Measurements from ENCODE around the gene ATP11A. TPM values are rescaled to one million over a fixed set of nuclear protein-coding genes. Genes with fewer than 3 reads are reported as not detected.

Gene ATP11A
- total RNA-seq, 1 donor from 2014 or later, result 281 TPM

GRCh38 chr13:112835796-112836195 is 146.0 kb downstream of the ATP11A start:
- no peak for ATAC-seq
- no peak for TF ChIP-seq CTCF (IDR thresholded peaks at IDR 0.05)
- no peaks in the 10 kb centered on the region for H3K9me3 ChIP-seq
- no peaks in the 10 kb centered on the region for H3K4me1 ChIP-seq
- H3K27me3 ChIP-seq (ENCODE audit: low read depth), result no peaks in the 10 kb centered on the region
- H3K4me3 ChIP-seq, result no peak overlapping the region
- intact Hi-C loops (cut with DNase I), result no loop called here
- H3K36me3 ChIP-seq, result peaks cover 91% of the 10 kb centered on the region
- H3K27ac ChIP-seq, result no peak overlapping the region
- DNase-seq, result no peak

GRCh38 chr13:112836940-112837339 is 147.1 kb downstream of the ATP11A start:
- ATAC-seq (peak in 1 of 2 donors; percentile 5), DNase-seq (no peak)
- H3K9me3 ChIP-seq, result no peaks in the 10 kb centered on the region
- no peaks in the 10 kb centered on the region for H3K27me3 ChIP-seq (ENCODE audit: low read depth)
- H3K4me1 ChIP-seq, result no peaks in the 10 kb centered on the region
- TF ChIP-seq CTCF (IDR thresholded peaks at IDR 0.05), result no peak
- H3K36me3 ChIP-seq, result peaks cover 87% of the 10 kb centered on the region
- no peak overlapping the region for H3K4me3 ChIP-seq
- intact Hi-C loops (cut with DNase I), result no loop called here
- no peak overlapping the region for H3K27ac ChIP-seq

- intact Hi-C loops (cut with DNase I), result no loop called here
- ATAC-seq (no peak), DNase-seq (no peak)
- Histone ChIP-seq H3K9me3 (no peaks in the 10 kb centered on the region), H3K36me3 (peaks cover 87% of the 10 kb centered on the region), H3K27me3 (ENCODE audit: low read depth) (no peaks in the 10 kb centered on the region), H3K4me1 (no peaks in the 10 kb centered on the region), H3K27ac (no peak overlapping the region), H3K4me3 (no peak overlapping the region)
- TF ChIP-seq CTCF (IDR thresholded peaks at IDR 0.05), result no peak
Measured at GRCh38 chr13:112837371-112838037, 147.7 kb downstream of the ATP11A start.

- H3K27me3 ChIP-seq (ENCODE audit: low read depth), result no peaks in the 10 kb centered on the region
- ATAC-seq, result no peak
- H3K27ac ChIP-seq, result no peak overlapping the region
- no peaks in the 10 kb centered on the region for H3K9me3 ChIP-seq
- no peak for TF ChIP-seq CTCF (IDR thresholded peaks at IDR 0.05)
- H3K36me3 ChIP-seq, result peaks cover 85% of the 10 kb centered on the region
- no peak for DNase-seq
- intact Hi-C loops (cut with DNase I), result no loop called here
- H3K4me3 ChIP-seq, result no peak overlapping the region
- no peaks in the 10 kb centered on the region for H3K4me1 ChIP-seq
Measured at GRCh38 chr13:112838038-112838841, 148.4 kb downstream of the ATP11A start.

- intact Hi-C loops (cut with DNase I), result no loop called here
- no peaks in the 10 kb centered on the region for H3K4me1 ChIP-seq
- no peak overlapping the region for H3K27ac ChIP-seq
- H3K27me3 ChIP-seq (ENCODE audit: low read depth), result no peaks in the 10 kb centered on the region
- no peak for TF ChIP-seq CTCF (IDR thresholded peaks at IDR 0.05)
- DNase-seq (no peak), ATAC-seq (no peak)
- no peaks in the 10 kb centered on the region for H3K9me3 ChIP-seq
- H3K4me3 ChIP-seq, result no peak overlapping the region
- H3K36me3 ChIP-seq, result peaks cover 85% of the 10 kb centered on the region
Measured at GRCh38 chr13:112838842-112839117, 148.9 kb downstream of the ATP11A start.

Measured in lower lobe of right lung (tissue), 2 donors.